NT2/D1 (cell line): ENCODE results near the gene TMEM235.

ENCODE experiments used
- DNase-seq: peaks from one replicate; pipeline ENCODE4 v3.0.0-alpha.2; 2011; ENCODE audit warnings: low read depth, low spot score
- H3K27me3 ChIP-seq: 2 replicates; pipeline ENCODE4 v1.6.0; 2011; ENCODE audit warnings: mild to moderate bottlenecking; ENCODE audit not compliant: insufficient read length, insufficient read depth
- H3K36me3 ChIP-seq: 2 replicates; pipeline ENCODE4 v1.6.1; 2011; ENCODE audit warnings: mild to moderate bottlenecking, low read length, mixed read lengths; ENCODE audit not compliant: insufficient read depth, insufficient read length
- H3K4me1 ChIP-seq: 2 replicates; pipeline ENCODE4 v1.5.1; 2011; ENCODE audit not compliant: insufficient read depth, insufficient read length
- H3K4me3 ChIP-seq: 2 replicates; pipeline ENCODE4 v1.5.1; 2011; ENCODE audit warnings: low read depth; ENCODE audit not compliant: insufficient read length
- H3K9ac ChIP-seq: 2 replicates; pipeline ENCODE4 v1.6.0; 2011; ENCODE audit warnings: low read depth; ENCODE audit not compliant: insufficient read length
- H3K9me3 ChIP-seq: 2 replicates; pipeline ENCODE4 v1.5.1; 2011; ENCODE audit warnings: mild to moderate bottlenecking, low read length; ENCODE audit not compliant: insufficient read depth
- SUZ12 ChIP-seq: IDR thresholded peaks from 2 replicates; pipeline ENCODE4 v1.6.1; 2011; ENCODE audit not compliant: insufficient read length, insufficient read depth; ENCODE audit errors: extremely low read depth
- YY1 ChIP-seq: IDR thresholded peaks from 2 replicates; pipeline ENCODE4 v1.6.1; 2011; ENCODE audit not compliant: insufficient read length, insufficient read depth
- ZNF274 ChIP-seq: IDR thresholded peaks from 2 replicates; pipeline ENCODE4 v1.6.1; 2011; ENCODE audit warnings: mild to moderate bottlenecking, low read depth, low read length

TMEM235 gene

GRCh38 chr17:78205124-78205775 lies 26.2 kb upstream of the TMEM235 start:
- no peak for DNase-seq
- H3K9ac ChIP-seq, result no peak overlapping the region
- no peaks in the 10 kb centered on the region for H3K27me3 ChIP-seq
- no peaks in the 10 kb centered on the region for H3K4me1 ChIP-seq
- peaks cover 47% of the 10 kb centered on the region for H3K36me3 ChIP-seq
- no peak overlapping the region for H3K4me3 ChIP-seq
- TF ChIP-seq SUZ12 (no peak), YY1 (no peak), ZNF274 (no peak)
- no peaks in the 10 kb centered on the region for H3K9me3 ChIP-seq

GRCh38 chr17:78206298-78206697 lies 25.1 kb upstream of the TMEM235 start:
- peaks cover under 1% of the 10 kb centered on the region for H3K4me1 ChIP-seq
- H3K36me3 ChIP-seq, result peaks cover 41% of the 10 kb centered on the region
- H3K27me3 ChIP-seq, result no peaks in the 10 kb centered on the region
- H3K9ac ChIP-seq, result no peak overlapping the region
- DNase-seq, result peak; percentile 11
- no peaks in the 10 kb centered on the region for H3K9me3 ChIP-seq
- TF ChIP-seq SUZ12 (no peak), ZNF274 (no peak), YY1 (no peak)
- H3K4me3 ChIP-seq, result no peak overlapping the region

- Histone ChIP-seq H3K27me3 (no peaks in the 10 kb centered on the region), H3K9ac (no peak overlapping the region), H3K36me3 (peaks cover 31% of the 10 kb centered on the region), H3K9me3 (no peaks in the 10 kb centered on the region), H3K4me1 (peaks cover 5% of the 10 kb centered on the region), H3K4me3 (no peak overlapping the region)
- no peak for DNase-seq
- TF ChIP-seq ZNF274 (no peak), YY1 (no peak)
Measured at GRCh38 chr17:78208486-78208885, 22.9 kb upstream of the TMEM235 start.

GRCh38 chr17:78210111-78210510 lies 21.3 kb upstream of the TMEM235 start:
- Histone ChIP-seq H3K36me3 (peaks cover 18% of the 10 kb centered on the region), H3K9ac (no peak overlapping the region), H3K4me3 (no peak overlapping the region), H3K9me3 (no peaks in the 10 kb centered on the region), H3K27me3 (no peaks in the 10 kb centered on the region), H3K4me1 (peaks cover 5% of the 10 kb centered on the region)
- no peak for TF ChIP-seq SUZ12
- TF ChIP-seq ZNF274, result no peak
- no peak for TF ChIP-seq YY1
- no peak for DNase-seq

GRCh38 chr17:78211032-78211431 lies 20.4 kb upstream of the TMEM235 start:
- no peak overlapping the region for H3K9ac ChIP-seq
- H3K4me1 ChIP-seq, result peaks cover 5% of the 10 kb centered on the region
- no peaks in the 10 kb centered on the region for H3K9me3 ChIP-seq
- no peak overlapping the region for H3K4me3 ChIP-seq
- H3K27me3 ChIP-seq, result no peaks in the 10 kb centered on the region
- H3K36me3 ChIP-seq, result peaks cover 15% of the 10 kb centered on the region
- no peak for TF ChIP-seq ZNF274
- no peak for TF ChIP-seq YY1
- no peak for TF ChIP-seq SUZ12
- no peak for DNase-seq

- Histone ChIP-seq H3K9me3 (no peaks in the 10 kb centered on the region), H3K4me3 (peak within 1 kb of the TSS; percentile 95), H3K36me3 (peaks cover 23% of the 10 kb centered on the region), H3K27me3 (no peaks in the 10 kb centered on the region), H3K9ac (peak within 1 kb of the TSS; percentile 98), H3K4me1 (peaks cover 5% of the 10 kb centered on the region)
- TF ChIP-seq YY1, result peak; percentile 52
- no peak for TF ChIP-seq ZNF274
- peak; percentile 74 for DNase-seq
Measured at GRCh38 chr17:78214016-78214705, 17.3 kb upstream of the TMEM235 start, which contains the start of gene BIRC5. Gene BIRC5, plus strand, starts transcription at chr17:78214253. Its CDS starts 64 bp downstream, at chr17:78214317.

GRCh38 chr17:78214706-78215061 lies 16.7 kb upstream of the TMEM235 start:
- Histone ChIP-seq H3K9me3 (no peaks in the 10 kb centered on the region), H3K4me1 (peaks cover 7% of the 10 kb centered on the region), H3K36me3 (peaks cover 28% of the 10 kb centered on the region), H3K27me3 (no peaks in the 10 kb centered on the region), H3K9ac (peak overlapping the region; percentile 98), H3K4me3 (peak overlapping the region; percentile 95)
- TF ChIP-seq YY1, result no peak
- TF ChIP-seq ZNF274, result no peak
- TF ChIP-seq SUZ12, result no peak
- DNase-seq, result no peak
